Loucy (cell line): Measurements from ENCODE around the gene VEPH1.

Experiments used
- H2AFZ ChIP-seq: fragments of 200-600 bp; sonication (generic); 2 replicates; pipeline ENCODE4 v1.6.0; 2016; ENCODE audit warnings: antibody characterized with exemption, mild to moderate bottlenecking, low read length, moderate library complexity
- H3F3A ChIP-seq: fragments of 200-600 bp; 2 replicates; pipeline ENCODE4 v1.6.0; 2016; ENCODE audit warnings: antibody characterized with exemption, low read depth, mild to moderate bottlenecking
- H3K27me3 ChIP-seq: fragments of 200-600 bp; sonication (generic); 2 replicates; pipeline ENCODE4 v1.6.1; 2014; ENCODE audit warnings: low read length, mild to moderate bottlenecking; ENCODE audit not compliant: insufficient read depth, poor library complexity, severe bottlenecking
- H3K36me3 ChIP-seq: fragments of 200-600 bp; sonication (generic); 2 replicates; pipeline ENCODE4 v1.6.1; 2016; ENCODE audit warnings: low read length; ENCODE audit not compliant: insufficient read depth
- H3K4me1 ChIP-seq: fragments of 200-600 bp; sonication (generic); 2 replicates; pipeline ENCODE4 v1.5.1; 2014; ENCODE audit warnings: low read length, mild to moderate bottlenecking; ENCODE audit not compliant: insufficient read depth, poor library complexity, severe bottlenecking
- H3K4me2 ChIP-seq: fragments of 200-600 bp; sonication (generic); 2 replicates; pipeline ENCODE4 v1.6.0; 2014; ENCODE audit warnings: antibody characterized with exemption, low read length, low read depth, mild to moderate bottlenecking; ENCODE audit not compliant: poor library complexity, severe bottlenecking
- H3K4me3 ChIP-seq: fragments of 200-600 bp; sonication (generic); 2 replicates; pipeline ENCODE4 v1.5.1; 2014; ENCODE audit warnings: low read length, mild to moderate bottlenecking, mixed read lengths; ENCODE audit not compliant: poor library complexity, severe bottlenecking
- H3K79me2 ChIP-seq: fragments of 200-600 bp; sonication (generic); 2 replicates; pipeline ENCODE4 v1.6.1; 2014; ENCODE audit warnings: low read length; ENCODE audit not compliant: insufficient read depth
- H3K9ac ChIP-seq: fragments of 200-600 bp; sonication (generic); 2 replicates; pipeline ENCODE4 v1.6.0; 2014; ENCODE audit warnings: mild to moderate bottlenecking, low read depth, low read length, moderate library complexity; ENCODE audit not compliant: poor library complexity, severe bottlenecking
- H3K9me2 ChIP-seq: fragments of 200-600 bp; sonication (generic); replicated peaks from 2 replicates; pipeline ENCODE4 v1.6.1; 2016; ENCODE audit warnings: low read depth, low read length, mixed read lengths
- H3K9me3 ChIP-seq: fragments of 200-600 bp; sonication (generic); 2 replicates; pipeline ENCODE4 v1.6.1; 2014; ENCODE audit warnings: mild to moderate bottlenecking, antibody characterized with exemption, low read length, low read depth; ENCODE audit not compliant: insufficient read depth
- H4K20me1 ChIP-seq: fragments of 200-600 bp; sonication (generic); 2 replicates; pipeline ENCODE4 v1.6.0; 2014; ENCODE audit warnings: antibody characterized with exemption, low read length, mild to moderate bottlenecking; ENCODE audit not compliant: insufficient read depth, poor library complexity, severe bottlenecking
- CTCF ChIP-seq: fragments of 200-600 bp; sonication (generic); conservative IDR thresholded peaks from 2 replicates; pipeline ENCODE4 v1.5.1; 2014; ENCODE audit warnings: mild to moderate bottlenecking, antibody characterized with exemption, low read length
- EZH2phosphoT487 ChIP-seq: fragments of 200-600 bp; IDR thresholded peaks from 2 replicates; pipeline ENCODE4 v1.6.1; 2018; ENCODE audit warnings: antibody characterized with exemption, mild to moderate bottlenecking, moderate library complexity, borderline replicate concordance

VEPH1 gene

DNA sequence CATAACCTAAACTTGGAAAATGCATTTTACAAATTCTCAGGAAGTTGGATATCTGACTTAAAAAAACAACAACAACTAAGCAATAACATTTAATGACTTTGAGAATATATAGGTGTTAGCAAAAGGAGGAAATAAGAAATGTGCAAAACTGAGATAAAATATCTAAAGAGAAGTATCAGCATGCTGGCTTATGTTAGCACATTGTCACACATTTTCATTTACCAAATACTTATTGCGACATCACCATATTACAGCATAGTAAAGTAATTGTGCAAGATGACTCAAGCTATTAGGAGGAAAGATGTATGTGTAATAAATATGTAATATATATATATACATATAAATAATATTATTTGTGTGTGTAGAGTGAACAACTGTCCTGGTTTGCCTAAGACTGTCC is 57.4 kb downstream of the VEPH1 start:
- H4K20me1 ChIP-seq: no peaks in the 10 kb centered on the region
- no peak for TF ChIP-seq EZH2phosphoT487
- no peak for TF ChIP-seq CTCF
- H3K4me3 ChIP-seq: no peak overlapping the region
- no peaks in the 10 kb centered on the region for H3K79me2 ChIP-seq
- no peak overlapping the region for H3K4me2 ChIP-seq
- no peaks in the 10 kb centered on the region for H3K27me3 ChIP-seq
- no peak overlapping the region for H2AFZ ChIP-seq
- H3F3A ChIP-seq: no peaks in the 10 kb centered on the region
- H3K36me3 ChIP-seq: no peaks in the 10 kb centered on the region
- no peaks in the 10 kb centered on the region for H3K9me3 ChIP-seq
- no peak overlapping the region for H3K9ac ChIP-seq
- H3K4me1 ChIP-seq: no peaks in the 10 kb centered on the region
- no peaks in the 10 kb centered on the region for H3K9me2 ChIP-seq

DNA sequence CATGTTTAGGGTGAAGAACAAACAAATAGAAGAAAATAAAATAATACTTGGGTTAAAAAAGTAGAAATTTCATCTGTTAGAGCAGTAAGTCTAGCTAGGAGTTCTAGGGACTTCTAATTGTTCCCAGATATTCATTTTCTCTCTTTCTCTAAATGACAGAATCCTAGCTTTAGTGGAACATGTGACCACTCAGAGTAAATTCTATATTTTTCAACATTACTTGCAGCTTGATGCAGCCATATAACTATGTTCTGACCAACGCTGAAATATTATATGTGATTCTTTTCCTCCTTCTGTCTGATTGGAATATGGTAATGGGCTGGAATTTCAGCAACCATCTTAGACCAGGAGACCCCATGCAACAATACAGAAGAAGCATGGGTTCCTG is 58.4 kb downstream of the VEPH1 start:
- H3K4me1 ChIP-seq: no peaks in the 10 kb centered on the region
- H3F3A ChIP-seq: no peaks in the 10 kb centered on the region
- no peak overlapping the region for H3K4me2 ChIP-seq
- no peaks in the 10 kb centered on the region for H4K20me1 ChIP-seq
- H3K9ac ChIP-seq: no peak overlapping the region
- no peak for TF ChIP-seq EZH2phosphoT487
- no peak for TF ChIP-seq CTCF
- H3K9me2 ChIP-seq: no peaks in the 10 kb centered on the region
- no peaks in the 10 kb centered on the region for H3K9me3 ChIP-seq
- no peaks in the 10 kb centered on the region for H3K36me3 ChIP-seq
- H3K4me3 ChIP-seq: no peak overlapping the region
- no peaks in the 10 kb centered on the region for H3K79me2 ChIP-seq
- H2AFZ ChIP-seq: no peak overlapping the region
- no peaks in the 10 kb centered on the region for H3K27me3 ChIP-seq

DNA sequence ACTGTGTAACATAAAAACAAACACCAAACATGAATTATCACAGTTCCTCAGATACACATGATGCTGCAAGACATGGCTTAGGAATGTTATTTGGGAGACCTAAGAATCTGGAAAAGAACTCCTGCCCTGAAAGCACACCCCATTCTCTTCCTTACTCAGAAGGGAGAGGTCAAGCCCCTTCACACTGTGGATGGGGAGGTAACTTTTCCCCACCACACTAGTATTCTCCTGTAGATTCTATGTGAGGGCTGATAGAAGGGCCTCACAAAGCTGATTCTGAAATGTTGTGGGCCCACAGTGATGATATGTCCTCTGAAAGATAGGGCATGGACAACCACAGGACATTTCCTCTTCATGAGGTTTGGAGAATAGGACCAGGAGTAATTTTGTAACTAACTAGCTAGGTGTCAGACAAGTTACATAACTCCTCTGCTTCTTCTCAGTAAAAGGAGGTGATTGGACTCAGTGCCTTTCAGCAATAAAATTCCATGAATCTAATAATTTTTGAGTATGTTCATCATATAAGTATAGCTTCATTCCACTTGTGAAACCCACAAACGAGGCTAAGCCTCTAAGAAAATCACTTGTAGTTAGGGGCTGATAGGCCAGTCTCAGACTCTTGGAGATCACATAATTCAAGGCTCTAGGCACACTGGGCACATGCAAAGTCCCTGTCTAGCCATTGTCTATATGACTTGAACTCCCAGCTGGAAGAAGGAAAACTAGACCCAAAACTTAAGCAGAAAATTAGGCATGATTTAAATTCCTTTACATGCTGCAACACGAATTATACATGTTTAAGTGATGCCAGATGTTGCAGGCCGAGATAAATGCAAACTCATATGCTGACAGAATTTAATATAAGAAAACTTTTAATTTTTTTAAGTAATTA is 59.1 kb downstream of the VEPH1 start:
- H2AFZ ChIP-seq: no peak overlapping the region
- no peaks in the 10 kb centered on the region for H3K9me3 ChIP-seq
- H3F3A ChIP-seq: no peaks in the 10 kb centered on the region
- H3K36me3 ChIP-seq: no peaks in the 10 kb centered on the region
- H3K4me1 ChIP-seq: no peaks in the 10 kb centered on the region
- no peaks in the 10 kb centered on the region for H3K79me2 ChIP-seq
- no peak overlapping the region for H3K9ac ChIP-seq
- H3K9me2 ChIP-seq: no peaks in the 10 kb centered on the region
- H3K4me2 ChIP-seq: no peak overlapping the region
- no peak overlapping the region for H3K4me3 ChIP-seq
- H4K20me1 ChIP-seq: no peaks in the 10 kb centered on the region
- no peaks in the 10 kb centered on the region for H3K27me3 ChIP-seq
- TF ChIP-seq CTCF (no peak), EZH2phosphoT487 (no peak)
